ENCODE results near the gene EEF1E1.
A peak's percentile ranks its signal among the peaks of the same experiment; 100 is the strongest.

The EEF1E1 gene

GRCh38 chr6:8102122-8102958 is at the start of gene EEF1E1 (continued):
- TF ChIP-seq ZNF148 (tag by site-specific recombination; IDR thresholded peaks at IDR 0.05; ENCODE audit: borderline replicate concordance) (no peak), ZNF701 (tag by site-specific recombination; IDR thresholded peaks at IDR 0.05) (no peak), SCRT1 (tag by site-specific recombination; IDR thresholded peaks at IDR 0.05; ENCODE audit: borderline replicate concordance) (no peak)

GRCh38 chr6:8149350-8149749 is 47.0 kb upstream of the EEF1E1 start:
- H3K4me3 ChIP-seq (ENCODE audit: low read depth, low read length): no peak overlapping the region
- POLR2A ChIA-PET: no interaction called here
- no peaks in the 10 kb centered on the region for H3K36me3 ChIP-seq (ENCODE audit: control insufficient read depth in 2 of 2, insufficient read depth in 1 of 2, low read length in 2 of 2)
- H3K27ac ChIP-seq (ENCODE audit: extremely low read depth, low read depth, low read length): no peak overlapping the region
- CTCF ChIA-PET: interaction anchor here (0.9 kb wide), 1 partner anchor 18 kb away, joined by 4 read pairs; no protein-coding TSS in a partner anchor
- H3K9me3 ChIP-seq (ENCODE audit: control insufficient read depth, insufficient read depth, low read depth, low read length): no peaks in the 10 kb centered on the region
- H3K4me1 ChIP-seq (ENCODE audit: control insufficient read depth, insufficient read depth, low read length): no peaks in the 10 kb centered on the region
- TF ChIP-seq TRIM28 (IDR thresholded peaks at IDR 0.05; ENCODE audit: borderline replicate concordance, low read length): no peak

GRCh38 chr6:8143945-8144344 is 41.6 kb upstream of the EEF1E1 start:
- ChIA-PET POLR2A (no interaction called here), CTCF (interaction anchor here (2.2 to 2.3 kb wide), 2 partner anchors 12 to 75 kb away, joined by 11 to 15 read pairs; no protein-coding TSS in a partner anchor)
- Histone ChIP-seq H3K4me1 (ENCODE audit: control insufficient read depth, insufficient read depth, low read length) (no peaks in the 10 kb centered on the region), H3K4me3 (ENCODE audit: low read depth, low read length) (no peak overlapping the region), H3K9me3 (ENCODE audit: control insufficient read depth, insufficient read depth, low read depth, low read length) (no peaks in the 10 kb centered on the region), H3K36me3 (ENCODE audit: control insufficient read depth in 2 of 2, insufficient read depth in 1 of 2, low read length in 2 of 2) (no peaks in the 10 kb centered on the region), H3K27ac (ENCODE audit: extremely low read depth, low read depth, low read length) (no peak overlapping the region)
- TF ChIP-seq ZNF518A (tag by site-specific recombination; conservative IDR thresholded peaks at IDR 0.05; ENCODE audit: low read depth) (peak; percentile 84), PATZ1 (tag by site-specific recombination; IDR thresholded peaks at IDR 0.05) (no peak), ZNF560 (tag by site-specific recombination; IDR thresholded peaks at IDR 0.05; ENCODE audit: borderline replicate concordance) (no peak), AEBP2 (tag by site-specific recombination; IDR thresholded peaks at IDR 0.05; ENCODE audit: borderline replicate concordance) (0 out of 2 replicates have a peak, but pooled peaks have one; percentile 29), ZNF394 (tag by site-specific recombination; IDR thresholded peaks at IDR 0.05; ENCODE audit: borderline replicate concordance) (peak; percentile 86), ZNF266 (tag by site-specific recombination; IDR thresholded peaks at IDR 0.05; ENCODE audit: low read depth) (0 out of 2 replicates have a peak, but pooled peaks have one; percentile 24), ZNF510 (tag by site-specific recombination; IDR thresholded peaks at IDR 0.05; ENCODE audit: insufficient replicate concordance) (peak; percentile 50), ZBTB11 (tag by site-specific recombination; conservative IDR thresholded peaks at IDR 0.05; ENCODE audit: low read depth) (peak; percentile 78), ZNF433 (tag by site-specific recombination; IDR thresholded peaks at IDR 0.05; ENCODE audit: low read depth) (peak; percentile 64; the same call in 1 of the 2 replicates), ZNF140 (tag by site-specific recombination; IDR thresholded peaks at IDR 0.05) (peak; percentile 46; the same call in 1 of the 2 replicates), ZNF558 (tag by site-specific recombination; IDR thresholded peaks at IDR 0.05) (0 out of 2 replicates have a peak, but pooled peaks have one; percentile 30)
